IMR-90 (cell line): ENCODE measurements around the gene SYPL2. TPM values are rescaled to one million over a fixed set of nuclear protein-coding genes. Genes with fewer than 3 reads are reported as not detected.

Experiments used
- ATAC-seq: fragments of 200-7000 bp; cut with Tn5 transposase; 2 replicates; pipeline ENCODE4 v1.9.1; 2020; ENCODE audit warnings: low read depth, mild to moderate bottlenecking, moderate library complexity
- BruUV-seq: library from RNA; stranded (reverse); fragments of 400-500 nt; replicated peaks from 2 replicates; lab custom pipeline; 2021; lab: Mats Ljungman, UMichigan
- CTCF ChIA-PET: fragments of 300-600 bp; formaldehyde crosslinking; extraction: SDS; loops from one replicate; lab custom pipeline; 2021; ENCODE audit warnings: antibody characterized with exemption; lab: Yijun Ruan, JAX
- POLR2A ChIA-PET: fragments of 300-600 bp; sonication (Branson Sonifier 250); formaldehyde crosslinking; loops from one replicate; lab custom pipeline; 2022; ENCODE audit warnings: antibody characterized with exemption; ENCODE audit not compliant: unreplicated experiment; lab: Charles Lee
- DNase-seq: peaks from one replicate; pipeline ENCODE4 v3.0.0; 2013
- H2AFZ ChIP-seq: replicated peaks from 2 replicates; pipeline ENCODE3; 2013; ENCODE audit warnings: low read length, mild to moderate bottlenecking; ENCODE audit not compliant: poor library complexity
- H2AK5ac ChIP-seq: 2 replicates; pipeline ENCODE4 v1.6.1; 2013; ENCODE audit warnings: low read depth, low read length, inconsistent platforms
- H2AK9ac ChIP-seq: replicated peaks from 2 replicates; pipeline ENCODE3; 2013; ENCODE audit warnings: mild to moderate bottlenecking, low read depth, low read length, moderate library complexity; ENCODE audit not compliant: poor library complexity
- H2BK120ac ChIP-seq: 2 replicates; pipeline ENCODE4 v1.6.1; 2013; ENCODE audit warnings: low read depth, low read length, inconsistent platforms
- H2BK15ac ChIP-seq: 3 replicates; pipeline ENCODE4 v1.6.1; 2013; ENCODE audit warnings: low read depth, low read length, inconsistent platforms
- H2BK20ac ChIP-seq: 2 replicates; pipeline ENCODE4 v1.6.1; 2013; ENCODE audit warnings: low read depth, mild to moderate bottlenecking, inconsistent platforms, low read length, moderate library complexity
- H2BK5ac ChIP-seq: 2 replicates; pipeline ENCODE4 v1.6.1; 2013; ENCODE audit warnings: mild to moderate bottlenecking, low read depth, low read length, inconsistent platforms; ENCODE audit not compliant: poor library complexity, severe bottlenecking
- H3K14ac ChIP-seq: replicated peaks from 2 replicates; pipeline ENCODE4 v1.6.1; 2013; ENCODE audit warnings: low read depth, low read length, inconsistent platforms
- H3K18ac ChIP-seq: 2 replicates; pipeline ENCODE4 v1.6.1; 2013; ENCODE audit warnings: low read depth, low read length, control low read depth
- H3K23ac ChIP-seq: 2 replicates; pipeline ENCODE4 v1.6.1; 2013; ENCODE audit warnings: low read depth, low read length, inconsistent platforms
- H3K27ac ChIP-seq: 2 replicates; pipeline ENCODE4 v1.5.1; 2013; ENCODE audit warnings: mild to moderate bottlenecking, control low read depth, low read length; ENCODE audit not compliant: insufficient read depth
- H3K27me3 ChIP-seq: 2 replicates; pipeline ENCODE4 v1.6.1; 2013; ENCODE audit warnings: low read length; ENCODE audit not compliant: control insufficient read depth, insufficient read depth
- H3K36me3 ChIP-seq: 2 replicates; pipeline ENCODE4 v1.6.1; 2013; ENCODE audit warnings: low read length, mixed read lengths; ENCODE audit not compliant: control insufficient read depth, insufficient read depth
- H3K4ac ChIP-seq: 2 replicates; pipeline ENCODE4 v1.6.1; 2013; ENCODE audit warnings: low read depth, low read length, inconsistent platforms
- H3K4me1 ChIP-seq: 2 replicates; pipeline ENCODE4 v1.6.1; 2013; ENCODE audit warnings: low read length, mixed read lengths; ENCODE audit not compliant: control insufficient read depth, insufficient read depth
- H3K4me2 ChIP-seq: 2 replicates; pipeline ENCODE4 v1.6.1; 2013; ENCODE audit warnings: low read depth, mild to moderate bottlenecking, control low read depth, low read length, moderate library complexity
- H3K4me3 ChIP-seq: 2 replicates; pipeline ENCODE4 v1.5.1; 2013; ENCODE audit warnings: low read depth, mild to moderate bottlenecking, control low read depth, low read length, moderate library complexity; ENCODE audit not compliant: insufficient read depth
- H3K56ac ChIP-seq: 2 replicates; pipeline ENCODE4 v1.6.1; 2013; ENCODE audit warnings: low read length, inconsistent platforms; ENCODE audit not compliant: insufficient read depth; ENCODE audit errors: extremely low read depth
- H3K79me1 ChIP-seq, 2 experiments: 2 replicates each; pipeline ENCODE4 v1.6.1; 2013; ENCODE audit warnings: low read length in 2 of 2, inconsistent platforms in 1 of 2, low read depth in 1 of 2
- H3K9ac ChIP-seq: 2 replicates; pipeline ENCODE4 v1.6.1; 2013; ENCODE audit warnings: low read depth, low read length, control low read depth
- H3K9me1 ChIP-seq: 2 replicates; pipeline ENCODE4 v1.6.1; 2013; ENCODE audit warnings: low read length, inconsistent platforms; ENCODE audit not compliant: insufficient read depth
- H3K9me3 ChIP-seq: 2 replicates; pipeline ENCODE4 v1.6.1; 2013; ENCODE audit warnings: low read length; ENCODE audit not compliant: control insufficient read depth, insufficient read depth
- H4K20me1 ChIP-seq: 2 replicates; pipeline ENCODE4 v1.6.1; 2013; ENCODE audit warnings: low read length, inconsistent platforms; ENCODE audit not compliant: insufficient read depth
- H4K5ac ChIP-seq: 2 replicates; pipeline ENCODE4 v1.6.1; 2013; ENCODE audit warnings: mild to moderate bottlenecking, low read depth, low read length, control low read depth
- H4K8ac ChIP-seq, 2 experiments: 2 replicates each; pipeline ENCODE4 v1.6.1; 2013; ENCODE audit warnings: low read depth in 2 of 2, low read length in 2 of 2, control low read depth in 1 of 2, inconsistent platforms in 1 of 2
- H4K91ac ChIP-seq: 2 replicates; pipeline ENCODE4 v1.6.1; 2013; ENCODE audit warnings: low read depth, low read length, inconsistent platforms; ENCODE audit not compliant: insufficient read depth
- BHLHE40 ChIP-seq: fragments of 150-350 bp; IDR thresholded peaks from 2 replicates; pipeline ENCODE4 v1.6.1; 2016; ENCODE audit warnings: mild to moderate bottlenecking, low read depth, low read length
- CEBPB ChIP-seq: IDR thresholded peaks from 2 replicates; pipeline ENCODE4 v1.6.1; 2012; ENCODE audit warnings: low read depth, low read length, improper control_type of control experiment
- CHD1 ChIP-seq: IDR thresholded peaks from 2 replicates; pipeline ENCODE4 v1.6.1; 2012; ENCODE audit warnings: low read depth, low read length, improper control_type of control experiment
- FOS ChIP-seq: fragments of 150-350 bp; IDR thresholded peaks from 2 replicates; pipeline ENCODE4 v1.6.1; 2016; ENCODE audit warnings: low read depth, low read length
- MAFK ChIP-seq: IDR thresholded peaks from 2 replicates; pipeline ENCODE4 v1.6.1; 2012; ENCODE audit warnings: low read depth, low read length, improper control_type of control experiment
- MAZ ChIP-seq: IDR thresholded peaks from 2 replicates; pipeline ENCODE4 v1.6.1; 2012; ENCODE audit warnings: low read depth, mild to moderate bottlenecking, low read length, improper control_type of control experiment, moderate library complexity, borderline replicate concordance
- MXI1 ChIP-seq: IDR thresholded peaks from 2 replicates; pipeline ENCODE4 v1.6.1; 2012; ENCODE audit warnings: low read depth, mild to moderate bottlenecking, low read length, moderate library complexity, borderline replicate concordance
- NFE2L2 ChIP-seq: fragments of 150-350 bp; IDR thresholded peaks from 2 replicates; pipeline ENCODE4 v1.6.1; 2016; ENCODE audit warnings: low read depth, mild to moderate bottlenecking, low read length
- POLR2A ChIP-seq: IDR thresholded peaks from 2 replicates; pipeline ENCODE4 v1.6.1; 2012; ENCODE audit warnings: mild to moderate bottlenecking, low read depth, low read length
- RAD21 ChIP-seq: IDR thresholded peaks from 2 replicates; pipeline ENCODE4 v1.6.1; 2012; ENCODE audit warnings: low read length, improper control_type of control experiment
- RCOR1 ChIP-seq: IDR thresholded peaks from 2 replicates; pipeline ENCODE4 v1.6.1; 2012; ENCODE audit warnings: mild to moderate bottlenecking, low read length, improper control_type of control experiment; ENCODE audit not compliant: insufficient replicate concordance
- RFX5 ChIP-seq: IDR thresholded peaks from 2 replicates; pipeline ENCODE4 v1.8.0; 2012; ENCODE audit warnings: low read depth, mild to moderate bottlenecking, low read length, moderate library complexity
- SMC3 ChIP-seq: fragments of 150-350 bp; IDR thresholded peaks from 2 replicates; pipeline ENCODE4 v1.6.1; 2016; ENCODE audit warnings: low read depth, mild to moderate bottlenecking, antibody characterized with exemption, low read length, moderate library complexity
- WGBS, 2 experiments: methylation state at CpG; one replicate each; pipeline versions ENCODE4 v1.1.5 to v1.1.7; 2013; ENCODE audit warnings: missing lambda C conversion rate in 2 of 2; ENCODE audit not compliant: insufficient read length in 1 of 2; ENCODE audit errors: extremely low coverage in 2 of 2; 5-methylcytosine and 5-hydroxymethylcytosine counted together
- dilution Hi-C: fragments of 300-500 bp; cut with HindIII; formaldehyde crosslinking; loops from one replicate; pipeline ENCODE4 v1.14.3; 2018; ENCODE audit warnings: low sequenced_read_pairs; ENCODE audit not compliant: unreplicated experiment
- in situ Hi-C: fragments of 300-500 bp; cut with MboI; formaldehyde crosslinking; loops from 3 replicates; pipeline ENCODE4 v1.14.3; 2019; ENCODE audit warnings: low sequenced_read_pairs, inconsistent platforms, mixed read lengths
- intact Hi-C: fragments of 100-400 bp; cut with micrococcal nuclease; formaldehyde crosslinking; loops from 2 replicates; pipeline ENCODE4 v1.10.0; 2022
- polyA plus RNA-seq, 3 experiments: library from polyadenylated mRNA; depleted of rRNA; stranded (reverse); fragments of >200 nt; gene quantifications; 2 replicates each; pipeline ENCODE4 v1.2.3, GENCODE V29; 2012; ENCODE audit warnings: low replicate concordance in 1 of 3
- total RNA-seq: library from RNA; depleted of rRNA; stranded (reverse); fragments of >200 nt; gene quantifications from 2 replicates; pipeline ENCODE4 v1.2.3, GENCODE V29; 2012
- TF ChIP-seq, protein P1 (sequence below): fragments of 150-350 bp; IDR thresholded peaks from 2 replicates; pipeline ENCODE4 v1.6.1; 2016; ENCODE audit warnings: low read depth, mild to moderate bottlenecking, low read length, moderate library complexity, borderline replicate concordance
- TF ChIP-seq, protein P2 (sequence below): conservative IDR thresholded peaks from 2 replicates; pipeline ENCODE4 v1.5.1; 2012; ENCODE audit warnings: mild to moderate bottlenecking, low read depth, low read length, improper control_type of control experiment
- TF ChIP-seq, protein P3 (sequence below): fragments of 150-350 bp; IDR thresholded peaks from 2 replicates; pipeline ENCODE4 v1.6.1; 2017; ENCODE audit warnings: mild to moderate bottlenecking, antibody characterized with exemption, low read length, low read depth

SYPL2 gene
- total and polyA plus RNA-seq, 2 of the 4 experiments (the other 2 are of a cell fraction): under 0.01 to 0.65 TPM

DNA sequence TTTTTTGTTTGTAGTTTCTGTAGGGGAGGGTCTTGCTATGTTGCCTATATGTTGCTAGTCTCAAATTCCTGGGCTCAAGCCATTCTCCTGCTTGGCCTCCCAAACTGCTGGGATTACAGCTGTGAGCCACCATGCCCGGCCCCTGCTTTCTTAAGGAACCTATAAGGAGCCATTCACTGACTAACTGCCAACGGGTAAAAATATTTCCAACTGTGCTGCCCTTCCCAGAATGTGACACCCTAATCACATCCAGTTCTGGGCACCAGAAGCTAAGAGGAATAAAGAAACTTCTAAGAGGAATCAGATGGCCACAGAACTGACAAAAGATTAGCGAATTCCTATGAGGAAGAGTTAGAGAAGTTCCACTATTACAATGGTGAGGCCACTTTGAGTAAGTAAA, 6.4 kb downstream of the SYPL2 start:
- Histone ChIP-seq H2BK15ac (no peak overlapping the region), H3K4me2 (no peak overlapping the region), H2BK120ac (no peak overlapping the region), H2AK9ac (no peak overlapping the region), H3K9me1 (no peaks in the 10 kb centered on the region), H2AFZ (no peak overlapping the region), H3K4me1 (no peaks in the 10 kb centered on the region), H3K14ac (no peak overlapping the region), H3K27ac (no peak overlapping the region), H3K9ac (no peak overlapping the region), H3K27me3 (peaks cover 60% of the 10 kb centered on the region), H3K79me1 (no peaks in the 10 kb centered on the region), H3K4ac (no peak overlapping the region), H2BK20ac (no peak overlapping the region), H3K18ac (no peak overlapping the region), H3K56ac (no peak overlapping the region), H3K23ac (no peak overlapping the region), H2BK5ac (no peak overlapping the region), H4K20me1 (no peaks in the 10 kb centered on the region), H4K8ac (no peak overlapping the region), H3K4me3 (no peak overlapping the region), H2AK5ac (no peak overlapping the region), H4K5ac (no peak overlapping the region), H3K36me3 (no peaks in the 10 kb centered on the region), H3K9me3 (no peaks in the 10 kb centered on the region), H4K91ac (no peak overlapping the region)
- no peak for ATAC-seq
- in situ Hi-C loops (no loop called here), dilution Hi-C loops (no loop called here), intact Hi-C loops (no loop called here)
- WGBS, 2 experiments: no CpG with 5 or more reads among the region's 3 CpGs
- ChIA-PET POLR2A (no interaction called here), CTCF (no interaction called here)
- BruUV-seq: no TSS peak
- TF ChIP-seq, protein P1, sequence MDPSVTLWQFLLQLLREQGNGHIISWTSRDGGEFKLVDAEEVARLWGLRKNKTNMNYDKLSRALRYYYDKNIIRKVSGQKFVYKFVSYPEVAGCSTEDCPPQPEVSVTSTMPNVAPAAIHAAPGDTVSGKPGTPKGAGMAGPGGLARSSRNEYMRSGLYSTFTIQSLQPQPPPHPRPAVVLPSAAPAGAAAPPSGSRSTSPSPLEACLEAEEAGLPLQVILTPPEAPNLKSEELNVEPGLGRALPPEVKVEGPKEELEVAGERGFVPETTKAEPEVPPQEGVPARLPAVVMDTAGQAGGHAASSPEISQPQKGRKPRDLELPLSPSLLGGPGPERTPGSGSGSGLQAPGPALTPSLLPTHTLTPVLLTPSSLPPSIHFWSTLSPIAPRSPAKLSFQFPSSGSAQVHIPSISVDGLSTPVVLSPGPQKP: no peak
- TF ChIP-seq NFE2L2 (no peak), MAFK (no peak), MXI1 (no peak), MAZ (no peak), CHD1 (no peak), SMC3 (no peak), FOS (no peak), RAD21 (no peak), POLR2A (no peak), BHLHE40 (no peak), RFX5 (no peak), RCOR1 (no peak), CEBPB (no peak)
- TF ChIP-seq, protein P2, sequence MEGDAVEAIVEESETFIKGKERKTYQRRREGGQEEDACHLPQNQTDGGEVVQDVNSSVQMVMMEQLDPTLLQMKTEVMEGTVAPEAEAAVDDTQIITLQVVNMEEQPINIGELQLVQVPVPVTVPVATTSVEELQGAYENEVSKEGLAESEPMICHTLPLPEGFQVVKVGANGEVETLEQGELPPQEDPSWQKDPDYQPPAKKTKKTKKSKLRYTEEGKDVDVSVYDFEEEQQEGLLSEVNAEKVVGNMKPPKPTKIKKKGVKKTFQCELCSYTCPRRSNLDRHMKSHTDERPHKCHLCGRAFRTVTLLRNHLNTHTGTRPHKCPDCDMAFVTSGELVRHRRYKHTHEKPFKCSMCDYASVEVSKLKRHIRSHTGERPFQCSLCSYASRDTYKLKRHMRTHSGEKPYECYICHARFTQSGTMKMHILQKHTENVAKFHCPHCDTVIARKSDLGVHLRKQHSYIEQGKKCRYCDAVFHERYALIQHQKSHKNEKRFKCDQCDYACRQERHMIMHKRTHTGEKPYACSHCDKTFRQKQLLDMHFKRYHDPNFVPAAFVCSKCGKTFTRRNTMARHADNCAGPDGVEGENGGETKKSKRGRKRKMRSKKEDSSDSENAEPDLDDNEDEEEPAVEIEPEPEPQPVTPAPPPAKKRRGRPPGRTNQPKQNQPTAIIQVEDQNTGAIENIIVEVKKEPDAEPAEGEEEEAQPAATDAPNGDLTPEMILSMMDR: no peak
- TF ChIP-seq, protein P3, sequence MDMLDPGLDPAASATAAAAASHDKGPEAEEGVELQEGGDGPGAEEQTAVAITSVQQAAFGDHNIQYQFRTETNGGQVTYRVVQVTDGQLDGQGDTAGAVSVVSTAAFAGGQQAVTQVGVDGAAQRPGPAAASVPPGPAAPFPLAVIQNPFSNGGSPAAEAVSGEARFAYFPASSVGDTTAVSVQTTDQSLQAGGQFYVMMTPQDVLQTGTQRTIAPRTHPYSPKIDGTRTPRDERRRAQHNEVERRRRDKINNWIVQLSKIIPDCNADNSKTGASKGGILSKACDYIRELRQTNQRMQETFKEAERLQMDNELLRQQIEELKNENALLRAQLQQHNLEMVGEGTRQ: no peak
- no peak for DNase-seq
